Neuronal stem cell (in vitro differentiated cells): ENCODE results near the gene AGBL3.

Experiments used
- DNase-seq: peaks from one replicate; pipeline ENCODE4 v3.0.0-alpha.2; 2013; ENCODE audit warnings: low spot score
- H2AFZ ChIP-seq: one replicate; pipeline ENCODE4 v1.6.1; 2013; ENCODE audit warnings: mild to moderate bottlenecking, low read length, inconsistent platforms
- H2AK5ac ChIP-seq: 2 replicates; pipeline ENCODE4 v1.6.1; 2013; ENCODE audit warnings: low read depth, mild to moderate bottlenecking, inconsistent platforms, low read length, moderate library complexity, mixed read lengths
- H2BK120ac ChIP-seq: 2 replicates; pipeline ENCODE4 v1.6.1; 2013; ENCODE audit warnings: low read depth, mild to moderate bottlenecking, inconsistent platforms, low read length, moderate library complexity, mixed read lengths
- H2BK12ac ChIP-seq: one replicate; pipeline ENCODE4 v1.6.1; 2013; ENCODE audit warnings: low read length, inconsistent platforms
- H2BK15ac ChIP-seq: 2 replicates; pipeline ENCODE4 v1.6.1; 2013; ENCODE audit warnings: mild to moderate bottlenecking, low read length, inconsistent platforms, mixed read lengths
- H2BK5ac ChIP-seq: one replicate; pipeline ENCODE4 v1.6.1; 2013; ENCODE audit warnings: inconsistent platforms, mild to moderate bottlenecking, low read length, moderate library complexity
- H3K14ac ChIP-seq: one replicate; pipeline ENCODE4 v1.6.1; 2013; ENCODE audit warnings: low read length, inconsistent platforms
- H3K18ac ChIP-seq: 2 replicates; pipeline ENCODE4 v1.6.1; 2013; ENCODE audit warnings: low read length, inconsistent platforms
- H3K23ac ChIP-seq: 2 replicates; pipeline ENCODE4 v1.6.1; 2013; ENCODE audit warnings: low read depth, mild to moderate bottlenecking, mixed read lengths, low read length, inconsistent platforms; ENCODE audit not compliant: poor library complexity
- H3K27ac ChIP-seq: replicated peaks from 3 replicates; pipeline ENCODE4 v1.5.1; 2013; ENCODE audit warnings: low read length, inconsistent platforms
- H3K27me3 ChIP-seq, 3 experiments: 2 replicates each; pipeline ENCODE4 v1.6.1; 2013; ENCODE audit warnings: low read length in 3 of 3, mild to moderate bottlenecking in 2 of 3, inconsistent platforms in 1 of 3, low read depth in 1 of 3, mixed read lengths in 1 of 3, moderate library complexity in 1 of 3; ENCODE audit not compliant: control insufficient read depth in 3 of 3, insufficient read depth in 3 of 3
- H3K36me3 ChIP-seq, 2 donors: replicated peaks in 1 of 2; 2 replicates each; pipeline ENCODE4 v1.6.1; 2013; ENCODE audit warnings: low read length in 2 of 2; ENCODE audit not compliant: control insufficient read depth in 2 of 2, insufficient read depth in 2 of 2
- H3K4ac ChIP-seq: 2 replicates; pipeline ENCODE4 v1.6.1; 2013; ENCODE audit warnings: inconsistent platforms, mild to moderate bottlenecking, low read length, moderate library complexity
- H3K4me1 ChIP-seq, 2 donors: 1 replicate in 1 of 2; 2 replicates in 1 of 2; pipeline ENCODE4 v1.6.1; 2013; ENCODE audit warnings: low read length in 2 of 2, low read depth in 1 of 2; ENCODE audit not compliant: control insufficient read depth in 2 of 2, insufficient read depth in 1 of 2
- H3K4me2 ChIP-seq: one replicate; pipeline ENCODE4 v1.6.1; 2013; ENCODE audit warnings: mild to moderate bottlenecking, low read length, inconsistent platforms; ENCODE audit not compliant: insufficient read depth, poor library complexity, severe bottlenecking
- H3K4me3 ChIP-seq, 2 donors: 2 replicates each; pipeline ENCODE4 v1.5.1; 2013; ENCODE audit warnings: low read length in 2 of 2, mild to moderate bottlenecking in 2 of 2, inconsistent platforms in 1 of 2, moderate library complexity in 1 of 2
- H3K79me1 ChIP-seq: one replicate; pipeline ENCODE4 v1.6.1; 2013; ENCODE audit warnings: low read depth, mild to moderate bottlenecking, inconsistent platforms, low read length, moderate library complexity
- H3K9ac ChIP-seq: one replicate; pipeline ENCODE4 v1.6.1; 2013; ENCODE audit warnings: mild to moderate bottlenecking, low read depth, low read length, inconsistent platforms; ENCODE audit not compliant: poor library complexity
- H3K9me3 ChIP-seq, 2 donors: replicated peaks in 1 of 2; 2 replicates each; pipeline versions ENCODE3 to v1.6.1; 2013; ENCODE audit warnings: low read length in 2 of 2, mild to moderate bottlenecking in 2 of 2, inconsistent platforms in 1 of 2, low read depth in 1 of 2, mixed read lengths in 1 of 2, moderate library complexity in 1 of 2; ENCODE audit not compliant: control insufficient read depth in 2 of 2, insufficient read depth in 1 of 2
- H4K8ac ChIP-seq: one replicate; pipeline ENCODE4 v1.6.1; 2013; ENCODE audit warnings: low read depth, mild to moderate bottlenecking, inconsistent platforms, low read length, moderate library complexity
- H4K91ac ChIP-seq: one replicate; pipeline ENCODE4 v1.6.1; 2013; ENCODE audit warnings: low read length, low read depth, mild to moderate bottlenecking, inconsistent platforms; ENCODE audit not compliant: poor library complexity
- WGBS, 2 donors: extraction: QIAGEN DNeasy Blood & Tissue Kit; methylation state at CpG; one replicate each; pipeline ENCODE4 v1.1.7; 2013; ENCODE audit warnings: missing lambda C conversion rate in 2 of 2, mixed read lengths in 1 of 2; ENCODE audit not compliant: insufficient read length in 2 of 2, insufficient replicate concordance in 1 of 2; ENCODE audit errors: extremely low coverage in 2 of 2; 5-methylcytosine and 5-hydroxymethylcytosine counted together

The AGBL3 gene

DNA sequence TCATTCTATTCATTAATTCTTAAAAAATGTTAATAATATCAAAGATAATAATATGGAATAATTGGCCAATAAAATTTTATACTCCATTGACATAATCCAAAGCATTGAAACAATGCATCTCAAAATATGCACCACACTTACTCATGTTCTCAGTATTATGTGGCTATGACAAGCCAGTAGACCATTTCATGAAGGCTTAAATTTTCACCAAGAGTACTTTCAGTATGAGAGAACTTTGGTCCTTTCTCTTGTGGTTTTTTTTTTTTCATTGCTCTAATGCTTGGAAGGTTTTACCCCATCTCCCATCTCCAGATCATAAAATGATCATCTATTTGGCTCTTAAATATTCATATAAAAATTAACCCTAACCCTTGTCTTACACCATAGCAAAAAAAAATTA is 116.1 kb downstream of the AGBL3 start:
- no peak overlapping the region for H4K91ac ChIP-seq
- no peak overlapping the region for H2AK5ac ChIP-seq
- no peak overlapping the region for H3K14ac ChIP-seq
- no peak overlapping the region for H2BK120ac ChIP-seq
- no peak overlapping the region for H3K23ac ChIP-seq
- no peak overlapping the region for H2BK15ac ChIP-seq
- no peak overlapping the region for H3K27ac ChIP-seq
- H3K4me1 ChIP-seq, result no peaks in the 10 kb centered on the region
- no peak for DNase-seq
- H3K27me3 ChIP-seq, result no peaks in the 10 kb centered on the region
- H3K9ac ChIP-seq, result no peak overlapping the region
- no peak overlapping the region for H2BK5ac ChIP-seq
- no peak overlapping the region for H3K4ac ChIP-seq
- no peak overlapping the region for H2AFZ ChIP-seq
- no peak overlapping the region for H3K18ac ChIP-seq
- H3K9me3 ChIP-seq, result no peaks in the 10 kb centered on the region
- H2BK12ac ChIP-seq, result no peak overlapping the region
- no peak overlapping the region for H4K8ac ChIP-seq
- H3K4me2 ChIP-seq, result no peak overlapping the region
- no peaks in the 10 kb centered on the region for H3K36me3 ChIP-seq
- H3K79me1 ChIP-seq, result no peaks in the 10 kb centered on the region
- H3K4me3 ChIP-seq, result no peak overlapping the region

DNA sequence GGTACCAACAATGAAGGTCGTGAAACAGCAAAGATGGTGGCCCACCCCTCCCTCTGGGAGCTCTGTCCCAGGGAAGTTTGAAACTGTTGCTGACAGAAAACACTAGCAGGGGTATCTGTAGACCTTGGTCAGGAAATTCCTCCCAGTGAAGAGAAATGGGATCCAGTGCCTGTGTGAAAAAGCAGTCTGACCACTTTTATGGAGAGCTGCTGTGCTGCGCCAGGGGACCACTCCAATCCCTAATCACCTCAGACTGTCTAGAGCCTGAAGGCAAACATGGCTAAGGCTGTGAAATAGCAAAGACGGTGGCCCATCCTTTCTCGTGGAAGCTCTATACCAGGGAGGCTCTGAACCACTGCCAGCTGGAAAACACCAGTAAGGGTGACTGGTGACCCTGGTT is 123.3 kb downstream of the AGBL3 start:
- Histone ChIP-seq H3K23ac (no peak overlapping the region), H3K79me1 (no peaks in the 10 kb centered on the region), H4K91ac (no peak overlapping the region), H3K9me3 (no peaks in the 10 kb centered on the region), H3K27ac (no peak overlapping the region), H2BK5ac (no peak overlapping the region), H2BK120ac (no peak overlapping the region), H3K4ac (no peak overlapping the region), H3K4me1 (no peaks in the 10 kb centered on the region), H3K9ac (no peak overlapping the region), H3K36me3 (no peaks in the 10 kb centered on the region), H3K14ac (no peak overlapping the region), H2AK5ac (no peak overlapping the region), H2BK12ac (no peak overlapping the region), H2AFZ (no peak overlapping the region), H3K27me3 (no peaks in the 10 kb centered on the region), H2BK15ac (no peak overlapping the region), H3K4me2 (no peak overlapping the region), H4K8ac (peak overlapping the region; percentile 24), H3K4me3 (no peak overlapping the region), H3K18ac (no peak overlapping the region)
- DNase-seq, result no peak
- no CpG with 5 or more reads among the region's 4 CpGs for WGBS, 2 donors

DNA sequence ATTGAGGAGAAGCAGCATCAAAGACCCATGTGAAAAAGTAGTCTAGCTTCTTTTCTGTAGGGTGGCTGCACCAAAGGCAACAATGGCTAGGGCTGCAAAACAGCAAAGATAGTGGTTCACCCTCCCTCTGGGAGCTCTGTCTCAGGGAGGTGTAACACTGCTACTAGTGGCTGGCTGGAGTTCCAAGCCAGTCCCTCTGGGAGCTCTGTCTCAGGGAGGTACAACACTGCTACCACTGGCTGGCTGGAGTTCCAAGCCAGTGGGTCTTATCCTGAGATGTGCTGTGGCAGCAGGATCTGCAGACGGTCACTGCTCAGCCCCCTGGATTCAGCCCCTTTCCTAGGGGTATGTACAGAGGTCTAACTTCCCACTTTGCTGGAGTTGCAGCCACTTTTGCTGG is 123.7 kb downstream of the AGBL3 start:
- no peak overlapping the region for H2BK5ac ChIP-seq
- H2AK5ac ChIP-seq, result no peak overlapping the region
- no peak overlapping the region for H3K4me3 ChIP-seq
- H3K14ac ChIP-seq, result no peak overlapping the region
- no peaks in the 10 kb centered on the region for H3K27me3 ChIP-seq
- no CpG with 5 or more reads among the region's 1 CpG for WGBS, 2 donors
- DNase-seq, result no peak
- no peaks in the 10 kb centered on the region for H3K9me3 ChIP-seq
- H3K4me1 ChIP-seq, result no peaks in the 10 kb centered on the region
- H2BK12ac ChIP-seq, result no peak overlapping the region
- no peak overlapping the region for H2BK15ac ChIP-seq
- no peak overlapping the region for H2BK120ac ChIP-seq
- H3K4me2 ChIP-seq, result no peak overlapping the region
- H3K27ac ChIP-seq, result no peak overlapping the region
- no peak overlapping the region for H3K9ac ChIP-seq
- H4K8ac ChIP-seq, result peak overlapping the region; percentile 24
- no peak overlapping the region for H3K4ac ChIP-seq
- no peak overlapping the region for H2AFZ ChIP-seq
- H3K18ac ChIP-seq, result no peak overlapping the region
- no peak overlapping the region for H3K23ac ChIP-seq
- no peaks in the 10 kb centered on the region for H3K79me1 ChIP-seq
- H4K91ac ChIP-seq, result no peak overlapping the region
- no peaks in the 10 kb centered on the region for H3K36me3 ChIP-seq

DNA sequence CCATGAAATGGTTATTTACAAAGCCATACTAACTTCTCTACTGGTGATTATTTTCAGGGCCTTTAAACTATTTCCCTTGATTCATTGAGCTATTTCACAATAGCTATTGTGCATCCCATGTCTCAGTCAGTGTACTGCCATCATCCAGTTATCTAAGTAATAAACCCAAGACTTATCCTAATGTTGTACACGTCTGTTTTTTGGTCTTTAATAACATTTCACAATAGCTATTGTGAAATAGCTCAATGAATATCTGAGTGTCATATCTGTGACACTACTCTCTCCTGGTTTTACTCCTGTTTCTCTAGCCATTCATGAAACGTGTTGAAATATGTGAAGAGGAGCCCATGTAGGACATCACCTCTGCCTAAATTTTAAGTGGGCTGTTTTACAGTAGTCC is 125.1 kb downstream of the AGBL3 start:
- no peak overlapping the region for H2AFZ ChIP-seq
- H3K36me3 ChIP-seq, result no peaks in the 10 kb centered on the region
- H2BK120ac ChIP-seq, result no peak overlapping the region
- H3K9me3 ChIP-seq, result no peaks in the 10 kb centered on the region
- no peak overlapping the region for H3K4me2 ChIP-seq
- peaks cover 0 to 1% of the 10 kb centered on the region in 2 donors for H3K4me1 ChIP-seq
- no peak overlapping the region for H3K27ac ChIP-seq
- no peak overlapping the region for H3K23ac ChIP-seq
- DNase-seq, result no peak
- H2AK5ac ChIP-seq, result no peak overlapping the region
- no peak overlapping the region for H2BK15ac ChIP-seq
- WGBS, 2 donors, result no CpG with 5 or more reads among the region's 2 CpGs
- H3K4ac ChIP-seq, result no peak overlapping the region
- H3K4me3 ChIP-seq, result no peak overlapping the region
- no peak overlapping the region for H2BK5ac ChIP-seq
- H3K9ac ChIP-seq, result no peak overlapping the region
- H4K8ac ChIP-seq, result no peak overlapping the region
- H4K91ac ChIP-seq, result no peak overlapping the region
- no peak overlapping the region for H3K14ac ChIP-seq
- H3K27me3 ChIP-seq, result no peaks in the 10 kb centered on the region
- no peak overlapping the region for H2BK12ac ChIP-seq
- no peak overlapping the region for H3K18ac ChIP-seq
- H3K79me1 ChIP-seq, result no peaks in the 10 kb centered on the region
